Rectal smooth muscle tissue (tissue), 1 donor: ENCODE data around the gene RNF10.
"Not testable (repeated sequence)": the region's sequence is repeated elsewhere in the genome, so short reads cannot be mapped to it uniquely, and the experiment has no call there.

Experiments
- H3K27ac ChIP-seq: one replicate; pipeline ENCODE4 v1.7.0; 2013; ENCODE audit warnings: low read depth, low read length, inconsistent platforms
- H3K27me3 ChIP-seq: one replicate; pipeline ENCODE4 v1.7.0; 2013; ENCODE audit warnings: low read length; ENCODE audit not compliant: control insufficient read depth, insufficient read depth
- H3K36me3 ChIP-seq: one replicate; pipeline ENCODE4 v1.7.0; 2013; ENCODE audit warnings: low read length; ENCODE audit not compliant: control insufficient read depth, insufficient read depth
- H3K4me1 ChIP-seq: one replicate; pipeline ENCODE4 v1.7.0; 2013; ENCODE audit warnings: low read length; ENCODE audit not compliant: control insufficient read depth, insufficient read depth
- H3K4me3 ChIP-seq: one replicate; pipeline ENCODE4 v1.7.0; 2013; ENCODE audit warnings: low read length
- H3K9ac ChIP-seq: one replicate; pipeline ENCODE4 v1.7.0; 2013; ENCODE audit warnings: low read length

RNF10 gene

DNA sequence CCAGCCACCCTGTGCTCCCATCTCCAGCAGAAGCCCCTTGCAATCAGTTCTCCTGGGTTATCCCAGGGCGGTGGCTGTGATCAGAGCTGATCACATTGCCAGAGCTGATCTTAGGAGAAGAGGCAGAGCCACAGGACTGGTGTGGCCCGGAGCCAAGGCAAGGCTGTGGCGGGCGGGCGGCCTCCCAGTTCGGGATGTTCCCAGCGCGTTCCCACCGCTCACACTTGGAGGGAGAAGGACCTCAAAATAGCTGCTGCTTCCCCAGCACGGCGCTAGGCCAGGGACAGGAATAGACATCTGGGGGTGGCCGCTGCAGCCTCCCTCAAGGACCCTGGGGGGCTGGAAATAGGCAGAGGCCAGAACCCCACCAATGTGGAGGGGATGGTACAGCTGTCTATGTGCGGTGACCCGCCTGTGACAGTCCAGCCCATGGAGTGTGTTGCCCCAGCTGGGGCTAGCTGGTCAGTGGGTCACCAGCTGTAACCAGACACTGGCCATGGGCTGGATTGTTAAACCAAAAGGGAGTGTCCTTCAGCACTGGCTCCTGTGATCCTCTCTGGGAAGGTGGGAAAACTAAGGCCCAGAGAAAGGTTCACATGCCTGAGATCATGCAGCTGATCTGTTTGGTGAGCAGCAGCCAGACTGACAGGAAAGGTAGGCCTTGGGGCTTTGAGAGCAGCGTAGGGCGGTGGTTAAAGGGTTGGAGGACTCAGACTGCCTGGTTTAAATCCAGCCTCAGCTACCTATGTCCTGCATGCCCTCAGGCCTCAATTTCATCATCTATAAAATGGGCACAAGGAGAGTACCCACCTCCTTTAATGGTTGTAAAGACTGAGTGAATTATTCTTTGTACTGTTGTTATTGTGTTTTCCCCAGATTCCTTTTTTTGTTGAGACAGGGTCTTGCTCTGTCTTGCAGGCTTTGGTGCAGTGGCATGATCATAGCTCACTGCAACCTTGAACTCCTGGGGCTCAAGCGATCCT lies 55.1 kb downstream of the RNF10 start:
- no peak overlapping the region for H3K9ac ChIP-seq
- H3K27ac ChIP-seq: no peak overlapping the region
- H3K36me3 ChIP-seq: no peaks in the 10 kb centered on the region
- H3K27me3 ChIP-seq: no peaks in the 10 kb centered on the region
- H3K4me1 ChIP-seq: no peaks in the 10 kb centered on the region
- H3K4me3 ChIP-seq: no peak overlapping the region

DNA sequence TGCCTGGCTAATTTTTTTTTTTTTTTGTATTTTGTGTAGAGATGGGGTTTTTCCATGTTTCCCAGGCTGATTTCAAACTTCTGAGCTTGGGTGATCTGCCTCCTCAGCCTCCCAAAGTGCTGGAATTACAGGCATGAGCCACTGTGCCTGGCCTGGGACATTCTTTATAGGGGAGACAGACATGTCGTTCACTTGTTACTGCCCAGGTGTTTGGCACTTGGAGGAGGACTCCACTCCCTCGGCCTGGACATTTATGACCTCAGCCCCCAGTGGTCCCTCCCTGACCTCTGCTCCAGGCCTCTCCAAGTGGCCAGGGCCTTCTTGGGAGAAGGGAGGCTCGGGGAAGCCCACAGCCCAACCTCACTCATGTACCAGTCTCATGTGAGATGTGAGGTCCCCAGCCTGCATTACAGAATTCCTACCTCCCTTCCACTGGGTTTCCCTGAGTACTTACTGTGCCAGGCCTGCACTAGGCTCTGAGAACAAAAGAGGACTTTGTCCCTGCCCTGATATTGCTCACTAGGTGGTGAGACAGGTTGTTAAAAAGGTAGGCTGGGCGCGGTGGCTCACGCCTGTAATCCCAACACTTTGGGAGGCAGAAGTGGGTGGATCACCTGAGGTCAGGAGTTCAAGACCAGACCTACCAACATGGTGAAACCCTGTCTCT lies 56.7 kb downstream of the RNF10 start:
- no peak overlapping the region for H3K4me3 ChIP-seq
- H3K27ac ChIP-seq: no peak overlapping the region
- no peak overlapping the region for H3K9ac ChIP-seq
- no peaks in the 10 kb centered on the region for H3K4me1 ChIP-seq
- H3K36me3 ChIP-seq: no peaks in the 10 kb centered on the region
- no peaks in the 10 kb centered on the region for H3K27me3 ChIP-seq

DNA sequence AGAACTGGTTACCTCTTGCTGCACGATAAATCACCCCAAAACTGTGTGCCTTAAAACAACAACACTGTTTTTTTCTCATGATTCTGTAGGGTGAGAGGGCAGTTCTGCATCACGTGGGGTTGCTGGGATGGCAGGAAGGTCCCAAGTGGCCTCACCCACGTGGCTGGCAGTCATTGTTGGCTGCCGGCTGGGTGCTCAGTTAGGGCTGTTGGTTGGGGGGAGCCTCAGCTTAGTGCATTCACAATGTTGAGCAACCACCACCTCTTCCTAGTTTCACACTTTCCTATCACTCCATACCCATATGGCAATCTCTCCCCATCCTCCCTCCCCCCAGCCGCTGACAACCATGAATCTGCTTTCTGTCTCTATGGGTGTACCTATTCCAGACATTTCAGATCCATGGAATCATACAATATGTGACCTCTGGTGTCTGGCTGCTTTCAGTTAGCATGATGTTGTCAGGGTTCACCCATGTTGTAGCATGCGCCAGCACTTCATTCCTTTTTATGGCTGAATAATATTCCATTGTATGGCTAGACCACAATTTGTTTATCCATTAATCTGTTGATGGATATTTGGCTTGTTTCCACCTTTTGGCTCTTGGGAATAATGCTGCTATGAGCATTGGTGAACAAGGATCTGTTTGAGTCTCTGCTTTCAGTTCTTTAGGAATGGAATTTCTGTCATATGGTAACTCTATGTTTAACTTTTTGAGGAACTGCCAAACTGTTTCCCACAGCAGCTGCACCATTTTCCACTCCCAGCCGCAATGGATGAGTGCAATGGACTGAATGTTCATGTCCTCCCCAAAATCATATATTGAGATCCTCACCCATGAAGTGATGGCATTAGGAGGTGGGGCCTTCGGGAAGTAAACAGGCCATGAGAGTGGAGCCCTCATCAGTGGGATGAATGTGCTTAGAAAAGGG lies 58.2 kb downstream of the RNF10 start:
- H3K9ac ChIP-seq: no peak overlapping the region
- no peak overlapping the region for H3K4me3 ChIP-seq
- no peaks in the 10 kb centered on the region for H3K27me3 ChIP-seq
- no peaks in the 10 kb centered on the region for H3K36me3 ChIP-seq
- H3K27ac ChIP-seq: no peak overlapping the region
- H3K4me1 ChIP-seq: no peaks in the 10 kb centered on the region

DNA sequence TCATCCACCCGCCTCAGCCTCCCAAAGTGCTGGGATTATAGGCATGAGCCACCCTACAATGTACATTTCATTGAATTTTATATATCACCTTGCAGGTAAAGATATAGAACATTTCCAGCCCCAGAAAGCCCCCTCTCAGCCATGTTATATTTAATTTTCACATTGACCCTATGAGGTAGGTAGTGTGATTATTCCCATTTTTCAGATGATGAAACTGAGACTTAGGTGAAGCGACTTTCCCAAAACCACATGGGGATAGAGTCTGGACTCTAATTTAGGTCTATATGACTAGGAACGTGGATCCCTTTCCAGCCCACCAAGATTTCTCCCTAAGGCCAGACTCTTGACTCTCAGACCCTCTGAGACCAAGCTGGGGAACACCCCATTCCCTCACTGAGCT lies 62.7 kb downstream of the RNF10 start:
- Histone ChIP-seq H3K27me3 (no peaks in the 10 kb centered on the region), H3K36me3 (no peaks in the 10 kb centered on the region), H3K9ac (no peak overlapping the region), H3K27ac (no peak overlapping the region), H3K4me1 (no peaks in the 10 kb centered on the region), H3K4me3 (no peak overlapping the region)

DNA sequence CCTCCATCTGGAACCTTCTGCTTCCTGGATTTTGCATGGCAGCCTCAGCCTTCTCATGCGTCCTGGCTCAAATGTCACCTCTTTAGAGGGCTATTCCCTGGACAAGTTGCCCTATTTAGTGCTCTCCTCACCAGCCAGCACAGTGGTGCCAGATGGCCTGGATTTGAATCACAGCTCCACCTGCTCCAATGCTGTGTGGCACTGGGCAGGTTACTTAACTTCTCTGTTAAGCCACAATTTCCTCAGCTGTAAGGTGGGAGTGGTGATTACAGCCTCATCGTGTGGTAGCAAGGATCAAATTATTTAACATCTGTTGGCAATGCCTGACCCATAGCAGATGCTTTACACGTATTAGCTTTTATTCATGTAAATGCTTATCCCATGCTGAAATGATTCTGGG lies 63.7 kb downstream of the RNF10 start:
- Histone ChIP-seq H3K4me3 (no peak overlapping the region), H3K9ac (no peak overlapping the region), H3K27me3 (no peaks in the 10 kb centered on the region), H3K27ac (no peak overlapping the region), H3K36me3 (no peaks in the 10 kb centered on the region), H3K4me1 (no peaks in the 10 kb centered on the region)

DNA sequence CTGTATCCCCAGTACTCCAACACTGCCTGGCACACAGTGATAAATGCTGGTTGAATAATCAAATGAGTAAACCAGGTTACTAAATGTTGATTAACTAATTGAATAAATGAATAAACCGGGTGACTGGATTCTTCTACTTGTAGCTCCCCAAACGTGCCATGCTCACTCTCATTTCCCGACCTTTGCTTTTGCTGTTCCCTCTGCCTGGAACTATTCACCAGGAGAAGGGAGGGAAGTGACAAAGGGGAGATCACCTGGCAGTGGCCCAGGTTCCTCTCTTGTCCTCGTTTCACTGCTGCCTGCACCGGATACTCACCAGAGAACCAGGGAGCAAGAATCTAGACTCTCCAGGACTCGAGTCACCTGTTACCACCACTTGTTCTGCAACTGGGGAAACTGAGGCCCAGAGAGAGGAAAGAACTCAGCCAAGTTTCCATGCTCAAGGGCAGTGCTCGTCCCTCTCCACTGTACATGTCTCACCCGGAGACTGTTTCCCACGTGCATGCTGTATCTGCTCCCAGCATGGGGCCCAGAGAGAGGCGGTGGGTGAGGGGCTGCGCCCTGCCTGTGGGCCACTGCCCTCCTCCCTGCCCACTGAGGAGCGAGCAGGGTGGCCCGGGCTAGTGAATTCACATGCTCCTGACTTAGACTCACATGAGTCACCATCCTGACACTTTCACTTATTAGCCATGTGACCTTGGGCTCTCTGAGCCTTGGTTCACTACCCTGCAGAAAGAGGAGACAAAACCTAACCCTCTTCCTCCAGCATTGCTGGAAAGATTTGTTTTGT lies 64.7 kb downstream of the RNF10 start:
- H3K4me3 ChIP-seq: no peak overlapping the region
- H3K27ac ChIP-seq: no peak overlapping the region
- no peaks in the 10 kb centered on the region for H3K4me1 ChIP-seq
- H3K27me3 ChIP-seq: no peaks in the 10 kb centered on the region
- no peak overlapping the region for H3K9ac ChIP-seq
- no peaks in the 10 kb centered on the region for H3K36me3 ChIP-seq

DNA sequence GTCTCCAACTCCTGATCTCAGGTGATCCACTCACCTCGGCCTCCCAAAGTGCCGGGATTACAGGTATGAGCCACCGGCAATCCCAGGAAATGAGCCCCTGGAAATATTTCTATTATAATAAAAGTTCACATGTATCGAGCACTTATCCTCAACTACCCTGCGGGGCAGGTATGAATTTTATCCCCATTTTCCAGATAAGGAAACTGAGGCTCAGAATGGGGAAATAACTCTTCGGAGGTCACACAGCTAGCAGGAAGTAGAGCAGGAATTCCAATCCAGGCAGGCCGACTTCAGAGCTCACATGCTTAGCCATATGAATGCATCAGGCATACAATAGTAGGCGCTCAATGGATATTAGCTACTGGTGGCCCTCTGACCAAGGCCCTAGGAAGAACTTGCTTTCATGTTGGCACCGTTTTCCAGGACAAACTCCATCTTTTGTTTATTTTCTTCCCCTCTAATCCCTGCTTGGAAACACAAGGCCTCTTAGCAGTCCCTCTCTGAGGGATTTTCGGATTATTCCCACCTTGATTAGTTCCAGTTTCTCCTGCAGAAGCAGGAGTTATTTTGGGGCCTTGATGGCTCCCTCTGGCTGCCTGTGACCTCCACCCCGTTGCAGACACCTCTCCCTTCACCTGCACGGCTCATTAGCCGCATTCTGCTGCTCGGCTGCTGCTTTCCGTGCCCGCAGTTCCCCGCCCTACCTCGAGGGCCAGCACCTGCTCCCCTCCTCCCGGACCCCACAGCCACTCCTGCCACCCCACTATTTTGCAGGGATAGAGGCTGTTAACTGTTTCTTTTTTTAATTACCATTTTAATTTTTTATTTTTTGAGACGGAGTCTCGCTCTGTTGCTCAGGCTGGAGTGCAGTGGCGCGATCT lies 65.8 kb downstream of the RNF10 start:
- Histone ChIP-seq H3K27me3 (no peaks in the 10 kb centered on the region), H3K27ac (no peak overlapping the region), H3K4me1 (no peaks in the 10 kb centered on the region), H3K4me3 (no peak overlapping the region), H3K9ac (no peak overlapping the region), H3K36me3 (no peaks in the 10 kb centered on the region)

DNA sequence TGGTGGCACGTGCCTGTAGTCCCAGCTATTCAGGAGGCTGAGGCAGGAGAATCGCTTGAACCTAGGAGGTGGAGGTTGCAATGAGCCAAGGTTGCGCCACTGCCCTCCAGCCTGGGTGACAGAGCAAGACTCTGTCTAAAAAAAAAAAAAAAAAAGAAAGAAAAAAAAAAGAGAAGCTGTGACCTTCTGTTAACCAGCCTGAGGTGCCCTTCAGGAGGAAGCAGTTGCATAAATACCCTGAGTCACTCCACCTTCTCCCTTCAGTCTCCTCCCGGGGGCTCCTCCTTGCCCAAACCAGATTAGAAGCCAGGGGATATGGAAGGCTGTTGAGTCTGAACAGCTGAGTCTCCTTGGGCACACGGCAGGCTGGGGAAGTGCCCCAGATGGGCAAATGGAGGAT lies 68.3 kb downstream of the RNF10 start:
- H3K27ac ChIP-seq, H3K4me3 ChIP-seq, H3K27me3 ChIP-seq, H3K36me3 ChIP-seq, H3K4me1 ChIP-seq, H3K9ac ChIP-seq: not testable (repeated sequence)

DNA sequence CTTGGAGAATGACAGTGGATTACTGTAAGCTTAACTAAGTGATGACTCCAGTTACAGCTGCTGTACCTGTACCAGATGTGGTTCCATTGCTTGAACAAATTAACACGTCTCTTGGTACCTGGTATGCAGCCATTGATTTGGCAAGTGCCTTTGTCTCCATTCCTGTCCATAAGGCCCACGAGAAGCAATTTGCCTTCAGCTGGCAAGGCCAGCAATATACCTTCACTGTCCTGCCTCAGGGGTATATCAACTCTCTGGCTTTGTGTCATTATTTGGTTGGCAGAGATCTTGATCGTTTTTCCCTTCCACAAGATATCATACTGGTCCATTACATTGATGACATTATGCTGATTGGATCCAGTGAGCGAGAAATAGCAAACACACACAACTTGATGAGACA lies 76.4 kb downstream of the RNF10 start:
- Histone ChIP-seq H3K27ac (no peak overlapping the region), H3K27me3 (no peaks in the 10 kb centered on the region), H3K36me3 (no peaks in the 10 kb centered on the region), H3K9ac (no peak overlapping the region), H3K4me3 (no peak overlapping the region), H3K4me1 (no peaks in the 10 kb centered on the region)

DNA sequence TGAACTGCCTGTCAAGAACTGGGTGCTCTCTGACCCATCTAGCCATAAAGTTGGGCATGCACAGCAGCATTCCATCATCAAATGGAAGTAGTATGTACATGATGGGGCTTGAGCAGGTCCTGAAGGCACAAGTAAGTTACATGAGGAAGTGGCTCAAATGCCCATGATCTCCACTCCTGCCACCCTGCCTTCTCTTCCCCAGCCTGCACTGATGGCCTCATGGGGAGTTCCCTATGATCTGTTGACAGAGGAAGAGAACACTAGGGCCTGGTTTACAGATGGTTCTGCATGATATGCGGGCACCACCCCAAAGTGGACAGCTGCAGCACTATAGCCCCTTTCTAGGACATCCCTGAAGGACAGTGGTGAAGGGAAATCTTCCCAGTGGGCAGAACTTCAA lies 77.4 kb downstream of the RNF10 start:
- not testable (repeated sequence) for H3K27ac ChIP-seq

DNA sequence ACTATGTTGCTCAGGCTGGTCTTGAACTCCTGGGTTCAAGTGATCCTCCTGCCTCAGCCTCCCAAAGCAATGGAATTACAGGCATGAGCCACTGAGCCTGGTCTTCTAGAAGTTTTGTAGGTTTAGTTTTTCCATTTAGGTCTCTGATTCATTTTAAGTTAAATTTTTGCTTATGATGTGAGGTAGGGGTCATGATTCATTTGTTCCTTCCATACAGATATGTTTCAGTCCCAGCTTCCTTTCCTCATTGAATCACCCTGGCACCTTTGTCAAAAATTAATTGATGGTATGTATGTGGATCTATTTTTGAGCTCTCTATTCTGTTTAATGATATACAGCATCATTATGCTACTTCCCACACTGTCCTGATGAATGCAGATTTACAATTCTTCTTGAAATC lies 80.7 kb downstream of the RNF10 start:
- Histone ChIP-seq H3K27ac (no peak overlapping the region), H3K27me3 (no peaks in the 10 kb centered on the region), H3K36me3 (no peaks in the 10 kb centered on the region), H3K4me1 (no peaks in the 10 kb centered on the region), H3K9ac (no peak overlapping the region), H3K4me3 (no peak overlapping the region)

More for the DNA sequence above, 77.4 kb downstream of the RNF10 start:
- H3K27me3 ChIP-seq, H3K4me3 ChIP-seq, H3K4me1 ChIP-seq, H3K9ac ChIP-seq, H3K36me3 ChIP-seq: not testable (repeated sequence)
